AG04449 (cell line): ENCODE measurements around the gene IGDCC3.

Experiments used
- CTCF ChIA-PET: fragments of 350-600 bp; formaldehyde crosslinking; extraction: SDS; loops from one replicate; lab custom pipeline; 2021; ENCODE audit warnings: antibody characterized with exemption; lab: Yijun Ruan, JAX
- POLR2A ChIA-PET: fragments of 400-600, 350-600 bp; formaldehyde crosslinking; extraction: SDS; loops from one replicate; lab custom pipeline; 2020; ENCODE audit warnings: antibody characterized with exemption, inconsistent platforms; lab: Yijun Ruan, JAX
- DNase-seq: peaks from one replicate; pipeline ENCODE4 v3.0.0-alpha.2; 2010; ENCODE audit warnings: low read depth, low spot score
- H3K4me3 ChIP-seq: 2 replicates; pipeline ENCODE4 v1.5.1; 2011; ENCODE audit warnings: low read depth, mild to moderate bottlenecking, control low read depth, low read length
- CTCF ChIP-seq: IDR thresholded peaks from one replicate; pipeline ENCODE4 v1.5.1; 2011; ENCODE audit warnings: mild to moderate bottlenecking, moderate library complexity, low read length, control low read depth, inconsistent platforms; ENCODE audit not compliant: insufficient read depth; ENCODE audit errors: missing control alignments

IGDCC3 gene

GRCh38 chr15:65306551-65306950 is 71.3 kb downstream of the IGDCC3 start:
- no peak for DNase-seq
- CTCF ChIA-PET, result interaction anchor here (0.6 to 4.5 kb wide), 4 partner anchors 11 to 94 kb away, joined by 3 to 40 read pairs (median 6); no protein-coding TSS in a partner anchor
- no peak for TF ChIP-seq CTCF
- no peak overlapping the region for H3K4me3 ChIP-seq
- POLR2A ChIA-PET, result interaction anchor here (0.6 to 2.7 kb wide), 3 partner anchors 20 to 121 kb away, joined by 5 to 42 read pairs (median 24); partner anchors contain the start of genes CLPX and PARP16

GRCh38 chr15:65305776-65306175 is 72.0 kb downstream of the IGDCC3 start:
- no peak overlapping the region for H3K4me3 ChIP-seq
- ChIA-PET POLR2A (interaction anchor here (0.6 to 2.7 kb wide), 10 partner anchors 9 to 120 kb away, joined by 3 to 42 read pairs (median 8); partner anchors contain the start of genes CILP, CLPX and PARP16), CTCF (interaction anchor here (0.6 to 2.1 kb wide), 7 partner anchors 8 to 120 kb away, joined by 3 to 8 read pairs (median 3); partner anchors contain the start of genes CLPX and PARP16)
- DNase-seq, result no peak
- no peak for TF ChIP-seq CTCF

- POLR2A ChIA-PET, result interaction anchor here (0.6 to 2.7 kb wide), 45 partner anchors 8 to 302 kb away, joined by 3 to 42 read pairs (median 4); partner anchors contain the start of genes CILP, CLPX, PARP16 and RNU5A-1
- no peak for DNase-seq
- no peak overlapping the region for H3K4me3 ChIP-seq
- CTCF ChIA-PET, result interaction anchor here (0.7 to 2.1 kb wide), 9 partner anchors 9 to 120 kb away, joined by 3 to 8 read pairs (median 3); partner anchors contain the start of genes CLPX and PARP16
- no peak for TF ChIP-seq CTCF
These were observed 72.5 kb downstream of the IGDCC3 start for GRCh38 chr15:65305150-65305758.

GRCh38 chr15:65304381-65305149 is 73.2 kb downstream of the IGDCC3 start, which contains the start of gene RNU5B-1:
Gene RNU5B-1 (plus strand): TSS chr15:65304677.
- peak; percentile 85 for TF ChIP-seq CTCF
- POLR2A ChIA-PET, result interaction anchor here (0.5 to 2.7 kb wide), 49 partner anchors 8 to 301 kb away, joined by 3 to 42 read pairs (median 4); partner anchors contain the start of genes CILP, CLPX, PARP16 and RNU5A-1
- CTCF ChIA-PET, result interaction anchor here (0.8 to 2.1 kb wide), 8 partner anchors 10 to 119 kb away, joined by 3 to 8 read pairs (median 4); partner anchors contain the start of gene CLPX
- H3K4me3 ChIP-seq, result peak within 1 kb of the TSS; percentile 56
- peak; percentile 96 for DNase-seq

- DNase-seq, result no peak
- ChIA-PET CTCF (interaction anchor here (0.8 to 1.5 kb wide), 2 partner anchors 18 to 118 kb away, joined by 4 read pairs; no protein-coding TSS in a partner anchor), POLR2A (interaction anchor here (0.5 to 2.7 kb wide), 19 partner anchors 7 to 281 kb away, joined by 3 to 42 read pairs (median 6); partner anchors contain the start of genes CILP, CLPX, PARP16 and RNU5A-1)
- no peak for TF ChIP-seq CTCF
- peak overlapping the region; percentile 56 for H3K4me3 ChIP-seq
These were observed 74.0 kb downstream of the IGDCC3 start for GRCh38 chr15:65303687-65304380.
